H1 (cell line): ENCODE results near the gene NRXN3. TPM values are rescaled to one million over a fixed set of nuclear protein-coding genes. Genes with fewer than 3 reads are reported as not detected.
A peak's percentile ranks its signal among the peaks of the same experiment; 100 is the strongest.

Experiments used
- CTCF ChIA-PET: fragments of 300-600 bp; sonication (Branson Sonifier 250); formaldehyde crosslinking; loops from one replicate; lab custom pipeline; 2021; ENCODE audit not compliant: partially characterized antibody; lab: Charles Lee
- POLR2A ChIA-PET: fragments of 300-600 bp; sonication (Branson Sonifier 250); formaldehyde crosslinking; loops from one replicate; lab custom pipeline; 2021; ENCODE audit warnings: inconsistent platforms; ENCODE audit not compliant: partially characterized antibody; lab: Charles Lee
- DNase-seq, 2 experiments: peaks; one replicate each; pipeline versions ENCODE4 v3.0.0 to v3.0.0-alpha.2; 2010 to 2022; ENCODE audit warnings: low spot score in 2 of 2, low read depth in 1 of 2, mixed read lengths in 1 of 2
- FAIRE-seq: peaks from 2 replicates; lab custom pipeline; 2011; peaks lifted over from hg19 to GRCh38; lab: Jason Lieb, UNC
- H2AFZ ChIP-seq: 2 replicates; pipeline ENCODE4 v1.8.1; 2012; ENCODE audit warnings: low read length, inconsistent platforms
- H2AK5ac ChIP-seq: 2 replicates; pipeline ENCODE4 v1.6.1; 2013; ENCODE audit warnings: low read depth, low read length
- H2BK120ac ChIP-seq: replicated peaks from 2 replicates; pipeline ENCODE3; 2013; ENCODE audit warnings: low read depth, low read length, inconsistent platforms
- H2BK12ac ChIP-seq: 2 replicates; pipeline ENCODE4 v1.6.1; 2013; ENCODE audit warnings: low read depth, low read length
- H2BK15ac ChIP-seq: 2 replicates; pipeline ENCODE4 v1.6.1; 2013; ENCODE audit warnings: low read length
- H2BK20ac ChIP-seq: 2 replicates; pipeline ENCODE4 v1.6.1; 2013; ENCODE audit warnings: low read length
- H2BK5ac ChIP-seq: 2 replicates; pipeline ENCODE4 v1.6.1; 2013; ENCODE audit warnings: low read depth, low read length
- H3K14ac ChIP-seq: 2 replicates; pipeline ENCODE4 v1.6.1; 2013; ENCODE audit warnings: inconsistent platforms; ENCODE audit not compliant: insufficient read length
- H3K18ac ChIP-seq: 2 replicates; pipeline ENCODE4 v1.6.1; 2013; ENCODE audit warnings: low read length; ENCODE audit errors: extremely low read depth
- H3K23ac ChIP-seq: 2 replicates; pipeline ENCODE4 v1.6.1; 2013; ENCODE audit warnings: inconsistent platforms; ENCODE audit not compliant: insufficient read length
- H3K23me2 ChIP-seq: 2 replicates; pipeline ENCODE4 v1.6.1; 2013; ENCODE audit warnings: low read depth, low read length
- H3K27ac ChIP-seq: 2 replicates; pipeline ENCODE4 v1.6.1; 2011; ENCODE audit warnings: low read depth, low read length, inconsistent platforms
- H3K27me3 ChIP-seq, 4 experiments: replicated peaks in 1 of 4; 1 replicate in 1 of 4; 2 replicates in 3 of 4; pipeline versions ENCODE4 v1.6.1 to v1.8.1; 2011 to 2013; ENCODE audit warnings: low read length in 3 of 4, mild to moderate bottlenecking in 3 of 4, inconsistent platforms in 2 of 4, mixed read lengths in 2 of 4, moderate library complexity in 1 of 4; ENCODE audit not compliant: control insufficient read depth in 3 of 4, insufficient read depth in 3 of 4; ENCODE audit errors: extremely low read depth in 1 of 4
- H3K36me3 ChIP-seq, 4 experiments: 2 replicates each; pipeline versions ENCODE4 v1.6.1 to v1.8.1; 2011 to 2013; ENCODE audit warnings: mild to moderate bottlenecking in 4 of 4, low read length in 3 of 4, moderate library complexity in 2 of 4, control low read depth in 1 of 4, inconsistent platforms in 1 of 4; ENCODE audit not compliant: insufficient read depth in 4 of 4, control insufficient read depth in 2 of 4
- H3K4ac ChIP-seq: replicated peaks from 2 replicates; pipeline ENCODE3; 2013; ENCODE audit warnings: low read length, low read depth, mixed read lengths, inconsistent platforms; ENCODE audit not compliant: insufficient read length
- H3K4me1 ChIP-seq, 4 experiments: replicated peaks in 1 of 4; 1 replicate in 1 of 4; 2 replicates in 3 of 4; pipeline versions ENCODE4 v1.6.1 to v1.8.1; 2011 to 2013; ENCODE audit warnings: low read length in 3 of 4, inconsistent platforms in 2 of 4, mixed read lengths in 1 of 4; ENCODE audit not compliant: insufficient read depth in 4 of 4, control insufficient read depth in 3 of 4
- H3K4me2 ChIP-seq, 2 experiments: 2 replicates each; pipeline versions ENCODE4 v1.6.1 to v1.8.1; 2011 to 2013; ENCODE audit warnings: low read depth in 2 of 2, low read length in 2 of 2, control low read depth in 1 of 2, inconsistent platforms in 1 of 2, mild to moderate bottlenecking in 1 of 2; ENCODE audit not compliant: insufficient read depth in 1 of 2
- H3K4me3 ChIP-seq, 4 experiments: fragments of 200-600, 300-600 bp in 1 of 4; sonication (generic), shearing (Covaris generic), sonication (Bioruptor Twin) in 1 of 4; 2 replicates each; pipeline versions ENCODE4 v1.5.1 to v1.8.1; 2011 to 2016; ENCODE audit warnings: low read length in 4 of 4, low read depth in 3 of 4, control low read depth in 2 of 4, inconsistent platforms in 2 of 4, mild to moderate bottlenecking in 2 of 4, mixed read lengths in 1 of 4, moderate library complexity in 1 of 4; ENCODE audit not compliant: insufficient read depth in 2 of 4; ENCODE audit errors: extremely low read depth in 1 of 4
- H3K56ac ChIP-seq: replicated peaks from 2 replicates; pipeline ENCODE3; 2013; ENCODE audit warnings: low read depth, mild to moderate bottlenecking, mixed read lengths, low read length, inconsistent platforms; ENCODE audit not compliant: insufficient read length
- H3K79me1 ChIP-seq: 2 replicates; pipeline ENCODE4 v1.6.1; 2013; ENCODE audit warnings: low read depth, low read length, control low read depth
- H3K79me2 ChIP-seq, 2 experiments: 2 replicates each; pipeline versions ENCODE4 v1.6.1 to v1.8.1; 2012 to 2013; ENCODE audit warnings: low read length in 2 of 2, mild to moderate bottlenecking in 2 of 2, inconsistent platforms in 1 of 2; ENCODE audit not compliant: insufficient read depth in 2 of 2, control insufficient read depth in 1 of 2
- H3K9ac ChIP-seq, 4 experiments: replicated peaks in 1 of 4; 1 replicate in 1 of 4; 2 replicates in 3 of 4; pipeline versions ENCODE4 v1.6.1 to v1.8.1; 2011 to 2013; ENCODE audit warnings: low read depth in 3 of 4, low read length in 3 of 4, control low read depth in 2 of 4, mild to moderate bottlenecking in 2 of 4, moderate library complexity in 2 of 4, inconsistent platforms in 1 of 4; ENCODE audit errors: extremely low read depth in 1 of 4
- H3K9me3 ChIP-seq, 2 experiments: 2 replicates each; pipeline versions ENCODE4 v1.6.1 to v1.8.1; 2012 to 2013; ENCODE audit warnings: mild to moderate bottlenecking in 2 of 2, moderate library complexity in 2 of 2, control low read depth in 1 of 2, inconsistent platforms in 1 of 2, low read depth in 1 of 2, low read length in 1 of 2, mixed read lengths in 1 of 2; ENCODE audit not compliant: insufficient read depth in 2 of 2
- H4K20me1 ChIP-seq, 2 experiments: replicated peaks in 1 of 2; 2 replicates each; pipeline versions ENCODE3 to v1.8.1; 2011 to 2013; ENCODE audit warnings: inconsistent platforms in 2 of 2, low read length in 2 of 2, mild to moderate bottlenecking in 1 of 2; ENCODE audit not compliant: insufficient read depth in 2 of 2, control insufficient read depth in 1 of 2
- H4K5ac ChIP-seq: 2 replicates; pipeline ENCODE4 v1.6.1; 2013; ENCODE audit warnings: low read length, low read depth, mixed read lengths, inconsistent platforms; ENCODE audit not compliant: insufficient read length
- H4K8ac ChIP-seq: 2 replicates; pipeline ENCODE4 v1.8.0; 2013; ENCODE audit warnings: mild to moderate bottlenecking, moderate library complexity, low read length, inconsistent platforms; ENCODE audit not compliant: insufficient read depth; ENCODE audit errors: extremely low read depth
- H4K91ac ChIP-seq: replicated peaks from 2 replicates; pipeline ENCODE3; 2013; ENCODE audit warnings: low read length, mixed read lengths, inconsistent platforms; ENCODE audit not compliant: insufficient read length
- CBX8 ChIP-seq: fragments of 300-800, 300-1000 bp; sonication (generic); IDR thresholded peaks from 2 replicates; pipeline ENCODE4 v1.7.1; 2016; ENCODE audit warnings: low read depth, low read length, borderline replicate concordance
- CHD1 ChIP-seq: IDR thresholded peaks from 2 replicates; pipeline ENCODE4 v1.6.1; 2012; ENCODE audit warnings: low read depth, low read length, improper control_type of control experiment
- EGR1 ChIP-seq: IDR thresholded peaks from 2 replicates; pipeline ENCODE4 v1.6.1; 2011; ENCODE audit warnings: low read depth, low read length, borderline replicate concordance
- FOSL1 ChIP-seq: IDR thresholded peaks from 2 replicates; pipeline ENCODE4 v1.6.1; 2011; ENCODE audit warnings: mild to moderate bottlenecking, low read depth, low read length, moderate library complexity; ENCODE audit not compliant: insufficient read depth
- HDAC2 ChIP-seq, 2 experiments: fragments of 300-600 bp in 1 of 2; sonication (generic) in 1 of 2; IDR thresholded peaks; 2 replicates each; pipeline ENCODE4 v1.6.1; 2011 to 2012; ENCODE audit warnings: low read depth in 2 of 2, low read length in 2 of 2, mild to moderate bottlenecking in 2 of 2, moderate library complexity in 2 of 2, borderline replicate concordance in 1 of 2, inconsistent platforms in 1 of 2
- KDM5A ChIP-seq: fragments of 200-600 bp; IDR thresholded peaks from 2 replicates; pipeline ENCODE4 v1.7.1; 2012; ENCODE audit warnings: mild to moderate bottlenecking, low read length, inconsistent platforms, mixed read lengths
- NANOG ChIP-seq: IDR thresholded peaks from 2 replicates; pipeline ENCODE4 v1.6.1; 2011; ENCODE audit warnings: low read length, low read depth, mild to moderate bottlenecking, inconsistent platforms; ENCODE audit not compliant: insufficient read depth, poor library complexity, severe bottlenecking
- RNF2 ChIP-seq: fragments of 200-900, 300-1000 bp; sonication (generic); IDR thresholded peaks from 2 replicates; pipeline ENCODE4 v1.7.1; 2016; ENCODE audit warnings: borderline replicate concordance, low read depth, mild to moderate bottlenecking, antibody characterized with exemption, low read length; ENCODE audit not compliant: poor library complexity, severe bottlenecking; ENCODE audit errors: missing control alignments
- SP2 ChIP-seq: IDR thresholded peaks from 2 replicates; pipeline ENCODE4 v1.6.1; 2012; ENCODE audit warnings: mild to moderate bottlenecking, low read length, inconsistent platforms
- YY1 ChIP-seq: IDR thresholded peaks from 2 replicates; pipeline ENCODE4 v1.6.1; 2011; ENCODE audit warnings: low read depth, mild to moderate bottlenecking, low read length
- WGBS, 2 experiments: shearing (Covaris generic) in 1 of 2; methylation state at CpG; one replicate each; pipeline versions ENCODE4 v1.1.6 to v1.1.7; 2013 to 2015; ENCODE audit warnings: low lambda C conversion rate in 2 of 2, mixed read lengths in 2 of 2, inconsistent platforms in 1 of 2, low coverage in 1 of 2, missing lambda C conversion rate in 1 of 2; ENCODE audit not compliant: insufficient replicate concordance in 2 of 2, insufficient coverage in 1 of 2, insufficient read length in 1 of 2; ENCODE audit errors: extremely low coverage in 1 of 2, missing lambda C conversion rate in 1 of 2; 5-methylcytosine and 5-hydroxymethylcytosine counted together
- polyA plus RNA-seq, 7 experiments: library from polyadenylated mRNA; depleted of rRNA in 3 of 7; stranded (reverse) in 5 of 7; unstranded in 2 of 7; fragments of >200 nt in 5 of 7; fragments of 200-250 nt in 2 of 7; gene quantifications; 1 replicate in 5 of 7; 2 replicates in 1 of 7; 4 replicates in 1 of 7; pipeline versions ENCODE4 v1.2.1 to v1.2.3, GENCODE V29; 2011 to 2013; ENCODE audit warnings: missing spikeins in 2 of 7, mixed read lengths in 2 of 7
- total RNA-seq: library from RNA; stranded (reverse); fragmentation: NEBNext Ultra II Directional; extraction: Animal tissue kit (Norgen Biotek cat#: 25700); gene quantifications from 2 replicates; pipeline ENCODE4 v1.2.1, GENCODE V29; 2021
- TF ChIP-seq, protein P1 (sequence below): IDR thresholded peaks from 2 replicates; pipeline ENCODE4 v1.6.1; 2012; ENCODE audit warnings: inconsistent platforms
- TF ChIP-seq, protein P2 (sequence below): IDR thresholded peaks from 2 replicates; pipeline ENCODE4 v1.6.1; 2012; ENCODE audit warnings: low read length, inconsistent platforms

NRXN3 gene
- total and polyA plus RNA-seq, 2 of the 8 experiments (the other 6 are each of a cell fraction or from before 2014, with no cell fraction given), result 2.6 to 4.1 TPM

DNA sequence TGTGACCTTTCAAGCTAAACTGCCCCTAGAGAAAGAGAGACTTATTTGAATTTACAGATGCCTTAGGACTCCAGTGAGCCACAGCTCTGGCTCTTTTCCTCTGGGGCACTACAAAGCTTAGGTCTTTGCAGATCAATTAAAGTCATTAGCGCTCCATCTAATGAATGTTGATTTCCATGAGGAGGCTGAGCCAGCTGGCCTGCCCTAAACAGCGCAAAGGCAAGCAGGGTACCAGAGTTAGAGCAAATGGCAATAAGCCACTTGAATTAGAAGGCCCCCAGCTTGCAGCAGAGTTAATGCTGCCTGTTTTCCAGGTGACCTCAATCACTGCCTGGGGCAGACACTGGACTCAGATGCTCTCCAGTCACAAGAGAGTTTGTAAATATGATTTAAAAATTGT lies 1345.8 kb downstream of the NRXN3 start:
- ChIA-PET CTCF (no interaction called here), POLR2A (no interaction called here)
- Histone ChIP-seq H2AK5ac (no peak overlapping the region), H2BK20ac (0 out of 2 replicates have a peak overlapping the region, but pooled peaks have one; percentile 49), H3K23me2 (no peaks in the 10 kb centered on the region), H3K4ac (no peak overlapping the region), H2BK15ac (no peak overlapping the region), H3K23ac (no peak overlapping the region), H3K9ac (no peak overlapping the region), H4K8ac (no peak overlapping the region), H3K27ac (no peak overlapping the region), H3K14ac (no peak overlapping the region), H2AFZ (no peak overlapping the region), H3K36me3 (no peaks in the 10 kb centered on the region), H3K79me2 (no peaks in the 10 kb centered on the region), H3K4me1 (peaks cover 0 to 5% (median under 1%) of the 10 kb centered on the region in 4 experiments; a peak in 4 of 7 replicates), H3K18ac (no peak overlapping the region), H4K91ac (no peak overlapping the region), H3K56ac (no peak overlapping the region), H3K9me3 (no peaks in the 10 kb centered on the region), H4K5ac (no peak overlapping the region), H2BK120ac (no peak overlapping the region), H3K27me3 (no peaks in the 10 kb centered on the region), H2BK12ac (no peak overlapping the region), H3K79me1 (no peaks in the 10 kb centered on the region), H4K20me1 (no peaks in the 10 kb centered on the region), H3K4me2 (no peak overlapping the region), H2BK5ac (no peak overlapping the region), H3K4me3 (no peak overlapping the region)
- WGBS, 2 experiments, result 68% methylated on average over 2 of the region's 2 CpGs; no CpG with 5 or more reads in 1 of the 2 experiments
- no peak for FAIRE-seq
- no peak for DNase-seq
- TF ChIP-seq EGR1 (no peak), RNF2 (no peak), NANOG (no peak), YY1 (no peak), HDAC2 (IDR thresholded peaks at IDR 0.05; ENCODE audit: borderline replicate concordance in 1 of 2, low read depth in 2 of 2, low read length in 2 of 2) (no peak), CHD1 (no peak), FOSL1 (no peak), KDM5A (no peak), CBX8 (no peak), SP2 (no peak)
- TF ChIP-seq, protein P1, sequence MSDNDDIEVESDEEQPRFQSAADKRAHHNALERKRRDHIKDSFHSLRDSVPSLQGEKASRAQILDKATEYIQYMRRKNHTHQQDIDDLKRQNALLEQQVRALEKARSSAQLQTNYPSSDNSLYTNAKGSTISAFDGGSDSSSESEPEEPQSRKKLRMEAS, result no peak
- TF ChIP-seq, protein P2, sequence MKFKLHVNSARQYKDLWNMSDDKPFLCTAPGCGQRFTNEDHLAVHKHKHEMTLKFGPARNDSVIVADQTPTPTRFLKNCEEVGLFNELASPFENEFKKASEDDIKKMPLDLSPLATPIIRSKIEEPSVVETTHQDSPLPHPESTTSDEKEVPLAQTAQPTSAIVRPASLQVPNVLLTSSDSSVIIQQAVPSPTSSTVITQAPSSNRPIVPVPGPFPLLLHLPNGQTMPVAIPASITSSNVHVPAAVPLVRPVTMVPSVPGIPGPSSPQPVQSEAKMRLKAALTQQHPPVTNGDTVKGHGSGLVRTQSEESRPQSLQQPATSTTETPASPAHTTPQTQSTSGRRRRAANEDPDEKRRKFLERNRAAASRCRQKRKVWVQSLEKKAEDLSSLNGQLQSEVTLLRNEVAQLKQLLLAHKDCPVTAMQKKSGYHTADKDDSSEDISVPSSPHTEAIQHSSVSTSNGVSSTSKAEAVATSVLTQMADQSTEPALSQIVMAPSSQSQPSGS, result no peak
